GM12801 (cell line): ENCODE results near the gene STAB1.

ENCODE experiments used
- CTCF ChIP-seq: IDR thresholded peaks from one replicate; pipeline ENCODE4 v1.5.1; 2011; ENCODE audit warnings: control low read depth; ENCODE audit not compliant: insufficient read length; ENCODE audit errors: extremely low read depth

The STAB1 gene

DNA sequence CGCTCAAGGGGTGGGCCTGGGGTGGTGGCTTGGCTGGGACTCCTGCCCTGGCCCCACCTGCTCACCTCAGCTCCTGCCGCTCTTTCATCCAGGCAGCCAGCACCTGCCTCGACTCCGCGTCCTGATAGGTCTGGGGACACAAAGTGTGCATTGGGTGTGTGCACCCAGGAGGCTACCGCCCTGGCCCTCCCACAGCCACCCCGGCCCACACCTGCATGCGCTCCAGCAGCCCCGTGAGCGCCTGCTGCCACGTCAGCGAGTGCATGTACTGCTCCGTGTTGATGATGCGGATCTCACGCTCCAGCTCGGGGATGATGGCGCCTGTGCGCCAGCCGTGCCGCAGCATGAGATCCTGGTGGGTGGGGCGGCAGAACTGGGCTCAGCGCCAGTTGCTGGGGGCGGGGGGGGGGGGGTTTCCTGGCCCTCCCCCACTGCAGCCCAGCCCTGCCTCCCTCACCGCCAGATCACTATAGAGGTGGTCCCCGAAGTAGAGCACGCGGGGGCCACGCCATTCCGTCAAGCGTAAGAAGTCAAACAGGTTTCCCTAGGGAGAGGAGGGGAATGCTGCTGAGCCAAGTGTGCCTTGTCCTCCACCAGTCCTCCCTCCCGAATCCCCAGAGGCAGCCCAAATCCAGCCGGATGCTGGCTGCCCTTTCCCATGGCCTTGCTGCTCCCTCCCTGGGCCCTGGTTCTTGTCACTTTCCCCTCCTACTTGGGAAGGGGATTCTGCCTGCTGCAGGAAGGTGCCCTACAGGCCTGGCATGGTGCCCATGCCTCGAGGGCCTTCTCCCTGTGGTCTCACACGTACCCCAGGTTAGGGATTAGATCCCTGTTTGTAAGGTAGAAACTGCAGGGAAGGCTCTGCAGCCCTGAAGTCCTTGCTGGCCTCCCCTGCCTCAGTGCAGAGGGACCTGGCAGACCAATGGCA lies 29.9 kb downstream of the STAB1 start:
- no peak for TF ChIP-seq CTCF

- no peak for TF ChIP-seq CTCF
Measured at GRCh38 chr3:52525680-52526561, 30.8 kb downstream of the STAB1 start.

GRCh38 chr3:52527039-52527731 lies 32.0 kb downstream of the STAB1 start:
- TF ChIP-seq CTCF = no peak

- TF ChIP-seq CTCF = no peak
Measured at GRCh38 chr3:52527732-52528585, 32.8 kb downstream of the STAB1 start.

DNA sequence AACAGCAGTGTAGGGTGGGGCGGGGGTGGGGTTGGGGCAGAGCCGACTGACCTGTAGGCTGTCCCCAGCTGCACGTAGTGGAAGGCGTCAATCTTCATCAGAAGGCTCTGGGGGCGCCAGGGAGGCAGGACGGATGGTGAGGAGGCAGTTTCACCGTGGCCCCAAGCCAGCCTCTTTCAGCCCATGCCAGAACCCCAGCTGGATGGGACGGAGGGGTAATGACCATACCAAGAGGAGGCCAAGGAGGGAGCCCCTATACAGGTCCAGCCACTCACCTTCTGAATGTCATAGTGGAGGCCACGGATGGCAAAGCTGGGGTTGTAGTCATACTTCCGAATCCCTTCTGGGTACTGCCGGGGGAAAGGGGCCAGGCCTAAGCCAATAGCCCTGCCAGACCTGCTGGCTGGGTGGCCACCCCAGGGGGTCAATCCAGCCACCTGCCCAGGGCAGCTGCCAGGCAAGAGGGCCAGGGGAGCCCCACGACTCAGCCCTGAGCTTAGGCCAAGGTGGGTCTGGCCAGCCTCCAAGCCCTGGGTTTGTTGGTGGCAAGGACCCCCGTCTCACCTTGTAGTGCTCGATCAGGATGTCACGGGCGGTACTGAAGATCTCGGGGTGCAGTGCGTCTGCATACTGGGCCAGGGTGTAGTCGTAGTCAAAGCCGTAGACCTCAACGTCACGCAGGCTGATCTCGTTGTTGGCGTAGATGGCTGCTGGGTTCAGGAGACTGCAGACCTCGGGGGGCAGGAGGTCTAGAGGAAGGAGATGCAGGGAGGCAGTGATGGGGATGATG lies 33.6 kb downstream of the STAB1 start:
- no peak for TF ChIP-seq CTCF
